NCI-H748 (cell line): ENCODE results near the gene P3H1.
"Not testable (repeated sequence)": the region's sequence is repeated elsewhere in the genome, so short reads cannot be mapped to it uniquely, and the experiment has no call there.

ENCODE experiments used
- DNase-seq: peaks from one replicate; lab custom pipeline; 2025; ENCODE audit not compliant: unreplicated experiment; lab: John Stamatoyannopoulos, UW

The P3H1 gene

GRCh38 chr1:42774928-42775526, 8.2 kb upstream of the P3H1 start:
- DNase-seq, result no peak

- DNase-seq, result no peak
Observed at GRCh38 chr1:42773420-42773819, 6.6 kb upstream of the P3H1 start.

GRCh38 chr1:42769811-42770210, 3.0 kb upstream of the P3H1 start:
- DNase-seq, result no peak

GRCh38 chr1:42768172-42768571, 1.3 kb upstream of the P3H1 start:
- DNase-seq, result no peak

- DNase-seq, result peak; percentile 98
Observed at GRCh38 chr1:42767510-42768000, 727 bp upstream of the P3H1 start.

GRCh38 chr1:42765832-42766740, 742 bp downstream of the P3H1 start:
- peak; percentile 99 for DNase-seq

- DNase-seq, result no peak
Observed at GRCh38 chr1:42765269-42765668, 1.6 kb downstream of the P3H1 start.

GRCh38 chr1:42762269-42762668, 4.6 kb downstream of the P3H1 start:
- DNase-seq, result no peak

- no peak for DNase-seq
Observed at GRCh38 chr1:42761567-42761966, 5.3 kb downstream of the P3H1 start.

GRCh38 chr1:42759114-42759513, 7.7 kb downstream of the P3H1 start:
- no peak for DNase-seq

- no peak for DNase-seq
Observed at GRCh38 chr1:42758641-42759040, 8.2 kb downstream of the P3H1 start.

GRCh38 chr1:42757892-42758275, 8.9 kb downstream of the P3H1 start:
- no peak for DNase-seq

GRCh38 chr1:42756956-42757891, 9.6 kb downstream of the P3H1 start:
- peak; percentile 99 for DNase-seq

- DNase-seq, result no peak
Observed at GRCh38 chr1:42753070-42753469, 13.8 kb downstream of the P3H1 start.

GRCh38 chr1:42752284-42752683, 14.5 kb downstream of the P3H1 start:
- no peak for DNase-seq

- DNase-seq, result not testable (repeated sequence)
Observed at GRCh38 chr1:42751511-42752070, 15.2 kb downstream of the P3H1 start.

GRCh38 chr1:42750041-42750440, 16.8 kb downstream of the P3H1 start:
- DNase-seq, result no peak

- no peak for DNase-seq
Observed at GRCh38 chr1:42748461-42749410, 18.1 kb downstream of the P3H1 start.

- no peak for DNase-seq
Observed at GRCh38 chr1:42748021-42748420, 18.8 kb downstream of the P3H1 start.

- DNase-seq, result peak; percentile 90
Observed at GRCh38 chr1:42747125-42747524, 19.7 kb downstream of the P3H1 start.
